ENCODE measurements around the gene ZNF750.

- TF ChIP-seq CTCF (IDR thresholded peaks at IDR 0.05) (no peak), POLR2A (IDR thresholded peaks at IDR 0.05) (no peak)
Observed at GRCh38 chr17:82831818-82832200, 8.0 kb downstream of the ZNF750 start.
